Stimulated activated naive CD8-positive, alpha-beta T cell treated with anti-CD3 and anti-CD28 coated beads, Interleukin-15, Interleukin-2, amounts not matched to agents 100 ng/mL and 50 ng/mL, for 24 hours (primary cell): Measurements from ENCODE around the gene C17orf58.
A peak's percentile ranks its signal among the peaks of the same experiment; 100 is the strongest.
"Not testable (repeated sequence)": the region's sequence is repeated elsewhere in the genome, so short reads cannot be mapped to it uniquely, and the experiment has no call there.

Source experiments
- H3K27ac Mint-ChIP-seq: one replicate; pipeline ENCODE4 v1.8.0; 2021; ENCODE audit warnings: mild to moderate bottlenecking, mixed read lengths
- H3K27me3 Mint-ChIP-seq: one replicate; pipeline ENCODE4 v1.8.0; 2021; ENCODE audit warnings: mixed read lengths
- H3K36me3 Mint-ChIP-seq: one replicate; pipeline ENCODE4 v1.8.0; 2021; ENCODE audit warnings: low read depth, mixed read lengths
- H3K4me1 Mint-ChIP-seq: one replicate; pipeline ENCODE4 v1.8.0; 2021; ENCODE audit warnings: low read depth, mixed read lengths
- H3K4me3 Mint-ChIP-seq: one replicate; pipeline ENCODE4 v1.8.0; 2021; ENCODE audit warnings: mild to moderate bottlenecking, mixed read lengths
- H3K9me3 Mint-ChIP-seq: one replicate; pipeline ENCODE4 v1.8.0; 2021; ENCODE audit warnings: mixed read lengths

The C17orf58 gene

GRCh38 chr17:68018493-68018892 lies 22.2 kb upstream of the C17orf58 start:
- H3K4me3 Mint-ChIP-seq, H3K27me3 Mint-ChIP-seq, H3K36me3 Mint-ChIP-seq, H3K9me3 Mint-ChIP-seq, H3K27ac Mint-ChIP-seq: not testable (repeated sequence)
- peaks cover 20% of the 10 kb centered on the region for H3K4me1 Mint-ChIP-seq

GRCh38 chr17:68016838-68017237 lies 20.6 kb upstream of the C17orf58 start:
- Mint-ChIP-seq H3K27ac (no peak overlapping the region), H3K4me3 (no peak overlapping the region), H3K27me3 (peaks cover 4% of the 10 kb centered on the region), H3K9me3 (no peaks in the 10 kb centered on the region), H3K36me3 (peaks cover 4% of the 10 kb centered on the region), H3K4me1 (peaks cover 19% of the 10 kb centered on the region)

- H3K36me3 Mint-ChIP-seq = peaks cover 4% of the 10 kb centered on the region
- H3K27me3 Mint-ChIP-seq = peaks cover 4% of the 10 kb centered on the region
- no peaks in the 10 kb centered on the region for H3K9me3 Mint-ChIP-seq
- no peak overlapping the region for H3K27ac Mint-ChIP-seq
- no peak overlapping the region for H3K4me3 Mint-ChIP-seq
- peaks cover 14% of the 10 kb centered on the region for H3K4me1 Mint-ChIP-seq
Measured at GRCh38 chr17:68015081-68015723, 18.9 kb upstream of the C17orf58 start.

DNA sequence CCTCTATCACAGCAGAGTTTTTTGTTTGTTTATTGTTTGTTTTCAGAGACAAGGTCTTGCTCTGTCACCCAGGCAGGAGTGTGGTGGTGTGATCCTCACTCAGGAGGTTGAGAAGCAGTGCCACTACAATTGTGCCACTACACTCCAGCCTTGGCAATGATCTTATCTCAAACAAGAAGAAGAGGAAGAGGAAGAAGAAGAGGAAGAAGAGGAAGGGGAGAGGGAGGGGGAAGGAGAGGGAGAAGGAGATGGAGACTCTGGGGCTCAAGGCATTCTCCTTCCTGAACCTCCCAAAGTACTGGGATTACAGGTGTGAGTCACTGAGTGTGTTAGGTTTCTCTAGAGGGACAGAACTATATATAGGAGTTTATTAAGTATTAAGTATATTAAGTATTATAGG lies 17.1 kb upstream of the C17orf58 start:
- Mint-ChIP-seq H3K27me3 (no peaks in the 10 kb centered on the region), H3K4me1 (peaks cover 4% of the 10 kb centered on the region), H3K27ac (no peak overlapping the region), H3K36me3 (no peaks in the 10 kb centered on the region), H3K4me3 (no peak overlapping the region), H3K9me3 (no peaks in the 10 kb centered on the region)

- Mint-ChIP-seq H3K27ac (no peak overlapping the region), H3K4me3 (peak overlapping the region; percentile 67), H3K36me3 (no peaks in the 10 kb centered on the region), H3K4me1 (peaks cover 4% of the 10 kb centered on the region), H3K9me3 (no peaks in the 10 kb centered on the region), H3K27me3 (no peaks in the 10 kb centered on the region)
Measured at GRCh38 chr17:68011199-68011665, 15.0 kb upstream of the C17orf58 start.

- Mint-ChIP-seq H3K4me1 (peaks cover 4% of the 10 kb centered on the region), H3K27me3 (no peaks in the 10 kb centered on the region), H3K36me3 (no peaks in the 10 kb centered on the region), H3K4me3 (no peak overlapping the region), H3K27ac (no peak overlapping the region), H3K9me3 (no peaks in the 10 kb centered on the region)
Measured at GRCh38 chr17:68006797-68007196, 10.5 kb upstream of the C17orf58 start.

- no peak overlapping the region for H3K27ac Mint-ChIP-seq
- H3K4me3 Mint-ChIP-seq = no peak overlapping the region
- H3K36me3 Mint-ChIP-seq = no peaks in the 10 kb centered on the region
- H3K4me1 Mint-ChIP-seq = no peaks in the 10 kb centered on the region
- no peaks in the 10 kb centered on the region for H3K9me3 Mint-ChIP-seq
- H3K27me3 Mint-ChIP-seq = no peaks in the 10 kb centered on the region
Measured at GRCh38 chr17:68004201-68004600, 7.9 kb upstream of the C17orf58 start.

- H3K4me3 Mint-ChIP-seq = no peak overlapping the region
- H3K9me3 Mint-ChIP-seq = no peaks in the 10 kb centered on the region
- peaks cover 25% of the 10 kb centered on the region for H3K4me1 Mint-ChIP-seq
- H3K36me3 Mint-ChIP-seq = no peaks in the 10 kb centered on the region
- peaks cover 21% of the 10 kb centered on the region for H3K27me3 Mint-ChIP-seq
- no peak overlapping the region for H3K27ac Mint-ChIP-seq
Measured at GRCh38 chr17:67999291-67999911, 3.1 kb upstream of the C17orf58 start.

- Mint-ChIP-seq H3K9me3 (no peaks in the 10 kb centered on the region), H3K4me3 (no peak overlapping the region), H3K4me1 (peaks cover 30% of the 10 kb centered on the region), H3K27me3 (peaks cover 21% of the 10 kb centered on the region), H3K36me3 (no peaks in the 10 kb centered on the region), H3K27ac (no peak overlapping the region)
Measured at GRCh38 chr17:67998466-67998865, 2.2 kb upstream of the C17orf58 start.

GRCh38 chr17:67995570-67996263 lies 552 bp downstream of the C17orf58 start:
- Mint-ChIP-seq H3K9me3 (no peaks in the 10 kb centered on the region), H3K4me1 (peaks cover 40% of the 10 kb centered on the region), H3K4me3 (peak overlapping the region; percentile 85), H3K36me3 (peaks cover 4% of the 10 kb centered on the region), H3K27ac (peak overlapping the region; percentile 77), H3K27me3 (peaks cover 21% of the 10 kb centered on the region)

DNA sequence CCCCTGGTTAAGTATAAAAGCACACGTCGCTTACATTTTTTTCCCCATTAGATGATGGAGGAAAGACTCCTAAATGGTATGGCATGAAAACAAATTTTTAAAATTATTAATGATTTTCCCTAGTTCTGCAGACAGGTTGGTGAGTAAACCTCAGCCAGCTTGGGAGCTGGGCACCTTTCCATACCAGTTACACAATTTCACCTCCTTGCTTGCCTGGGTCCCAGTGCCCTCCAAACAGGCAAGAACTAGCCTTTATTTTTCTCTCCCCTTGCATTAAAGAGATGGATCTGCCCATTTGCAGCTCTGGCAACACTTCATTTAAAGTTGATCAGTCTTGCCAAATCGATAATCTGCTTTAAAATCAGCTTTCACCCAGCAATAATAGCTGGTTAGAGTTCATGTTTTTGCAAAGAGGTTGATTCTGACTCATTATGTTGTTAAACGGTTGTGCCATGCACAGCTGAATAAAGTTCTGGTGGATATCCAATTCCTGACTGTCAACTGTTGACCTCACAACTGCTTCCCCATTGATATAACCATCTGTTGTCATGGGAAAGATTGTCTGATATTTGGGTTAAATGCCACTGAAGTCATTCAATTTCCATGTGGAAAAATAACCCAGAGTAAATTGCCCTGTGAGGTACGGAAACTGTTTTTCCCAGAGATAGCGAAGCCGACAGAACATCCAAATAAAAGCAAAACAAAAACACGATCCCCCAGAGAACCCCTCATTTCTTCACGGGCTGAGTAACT lies 1.3 kb downstream of the C17orf58 start:
- H3K27me3 Mint-ChIP-seq = peaks cover 21% of the 10 kb centered on the region
- peaks cover 40% of the 10 kb centered on the region for H3K4me1 Mint-ChIP-seq
- H3K27ac Mint-ChIP-seq = peak overlapping the region; percentile 54
- H3K4me3 Mint-ChIP-seq = peak overlapping the region; percentile 85
- no peaks in the 10 kb centered on the region for H3K9me3 Mint-ChIP-seq
- H3K36me3 Mint-ChIP-seq = peaks cover 4% of the 10 kb centered on the region

- peak overlapping the region; percentile 85 for H3K4me3 Mint-ChIP-seq
- peak overlapping the region; percentile 74 for H3K27ac Mint-ChIP-seq
- H3K36me3 Mint-ChIP-seq = peaks cover 4% of the 10 kb centered on the region
- no peaks in the 10 kb centered on the region for H3K9me3 Mint-ChIP-seq
- peaks cover 21% of the 10 kb centered on the region for H3K27me3 Mint-ChIP-seq
- H3K4me1 Mint-ChIP-seq = peaks cover 40% of the 10 kb centered on the region
Measured at GRCh38 chr17:67993998-67994361, 2.3 kb downstream of the C17orf58 start.

- Mint-ChIP-seq H3K27me3 (peaks cover 17% of the 10 kb centered on the region), H3K9me3 (no peaks in the 10 kb centered on the region), H3K27ac (peak overlapping the region; percentile 92), H3K4me1 (peaks cover 40% of the 10 kb centered on the region), H3K36me3 (peaks cover 4% of the 10 kb centered on the region), H3K4me3 (peak overlapping the region; percentile 97)
Measured at GRCh38 chr17:67993153-67993997, 2.9 kb downstream of the C17orf58 start.

DNA sequence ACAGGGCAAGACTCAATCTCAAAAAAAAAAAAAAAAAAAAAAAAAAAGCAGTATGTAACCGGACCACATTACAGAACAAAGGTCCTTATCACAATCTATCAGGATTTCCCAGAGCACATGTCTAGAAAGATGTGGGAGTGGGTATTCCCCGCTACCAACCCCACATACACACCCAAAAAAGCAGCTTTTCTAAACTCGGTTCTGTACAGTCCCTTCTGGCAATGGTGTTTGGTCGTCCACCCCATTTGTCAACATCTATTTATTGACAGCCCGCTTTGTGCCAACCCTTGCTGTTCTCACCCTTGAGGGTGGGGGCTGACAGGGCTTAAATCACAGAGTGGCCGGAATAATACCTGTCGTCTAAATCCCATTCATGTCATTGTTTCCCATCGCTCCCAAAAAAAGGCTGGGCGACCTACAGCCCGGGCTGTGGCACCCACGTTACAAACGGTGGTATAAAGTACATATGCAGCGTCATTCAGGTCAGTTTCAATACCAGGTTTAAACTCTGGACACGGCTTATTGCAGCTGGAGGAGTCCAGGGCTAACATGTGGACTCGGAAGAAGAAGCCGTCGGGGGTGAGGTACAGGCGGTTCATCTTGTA lies 3.6 kb downstream of the C17orf58 start:
- Mint-ChIP-seq H3K4me1 (peaks cover 40% of the 10 kb centered on the region), H3K36me3 (peaks cover 4% of the 10 kb centered on the region)

More for the DNA sequence above, 3.6 kb downstream of the C17orf58 start:
- Mint-ChIP-seq H3K4me3 (peak overlapping the region; percentile 97), H3K9me3 (no peaks in the 10 kb centered on the region), H3K27me3 (peaks cover 15% of the 10 kb centered on the region), H3K27ac (peak overlapping the region; percentile 92)
